GOT3 (cell line): ENCODE results near the gene NUP133.
"Not testable (repeated sequence)": the region's sequence is repeated elsewhere in the genome, so short reads cannot be mapped to it uniquely, and the experiment has no call there.

Source experiments
- DNase-seq: peaks from one replicate; lab custom pipeline; 2025; ENCODE audit warnings: mixed read lengths; lab: John Stamatoyannopoulos, UW

The NUP133 gene

GRCh38 chr1:229418586-229418985 is 89.6 kb downstream of the NUP133 start:
- DNase-seq: not testable (repeated sequence)

- DNase-seq: not testable (repeated sequence)
These were observed 95.3 kb downstream of the NUP133 start for GRCh38 chr1:229412810-229413209.

GRCh38 chr1:229412056-229412455 is 96.1 kb downstream of the NUP133 start:
- no peak for DNase-seq

GRCh38 chr1:229411434-229412055 is 96.6 kb downstream of the NUP133 start:
- DNase-seq: no peak

- DNase-seq: peak; percentile 73
These were observed 97.3 kb downstream of the NUP133 start for GRCh38 chr1:229410692-229411433.

GRCh38 chr1:229410370-229410691 is 97.8 kb downstream of the NUP133 start:
- DNase-seq: no peak

GRCh38 chr1:229409616-229410369 is 98.3 kb downstream of the NUP133 start:
- no peak for DNase-seq

- DNase-seq: no peak
These were observed 99.6 kb downstream of the NUP133 start for GRCh38 chr1:229408458-229409037.

- DNase-seq: no peak
These were observed 100.7 kb downstream of the NUP133 start for GRCh38 chr1:229407206-229408026.

GRCh38 chr1:229406798-229407197 is 101.3 kb downstream of the NUP133 start:
- DNase-seq: no peak

GRCh38 chr1:229403573-229403972 is 104.6 kb downstream of the NUP133 start:
- no peak for DNase-seq

GRCh38 chr1:229402993-229403392 is 105.1 kb downstream of the NUP133 start:
- DNase-seq: no peak

GRCh38 chr1:229402329-229402728 is 105.8 kb downstream of the NUP133 start:
- DNase-seq: not testable (repeated sequence)

- no peak for DNase-seq
These were observed 110.4 kb downstream of the NUP133 start for GRCh38 chr1:229397762-229398161.

GRCh38 chr1:229396585-229397206 is 111.4 kb downstream of the NUP133 start:
- no peak for DNase-seq

- DNase-seq: not testable (repeated sequence)
These were observed 113.6 kb downstream of the NUP133 start for GRCh38 chr1:229394517-229394916.

- no peak for DNase-seq
These were observed 115.2 kb downstream of the NUP133 start for GRCh38 chr1:229392936-229393335.
